Peyer's patch (tissue), 4 donors: ENCODE results near the gene FKBP8.

Source experiments
- POLR2A ChIP-seq, 2 donors: fragments of 450-650 bp; IDR thresholded peaks; one replicate each; pipeline ENCODE4 v1.5.1; 2017; ENCODE audit warnings: antibody characterized with exemption in 2 of 2, mild to moderate bottlenecking in 2 of 2, moderate library complexity in 2 of 2
- TF ChIP-seq, protein P1 (sequence below), 6 experiments: fragments of 450-650 bp in 4 of 6; fragments of 200-600 bp in 2 of 6; sonication (generic) in 1 of 6; IDR thresholded peaks; one replicate each; pipeline ENCODE4 v1.5.1; 2017 to 2019; ENCODE audit warnings: antibody characterized with exemption in 6 of 6, mild to moderate bottlenecking in 3 of 6, moderate library complexity in 1 of 6

DNA sequence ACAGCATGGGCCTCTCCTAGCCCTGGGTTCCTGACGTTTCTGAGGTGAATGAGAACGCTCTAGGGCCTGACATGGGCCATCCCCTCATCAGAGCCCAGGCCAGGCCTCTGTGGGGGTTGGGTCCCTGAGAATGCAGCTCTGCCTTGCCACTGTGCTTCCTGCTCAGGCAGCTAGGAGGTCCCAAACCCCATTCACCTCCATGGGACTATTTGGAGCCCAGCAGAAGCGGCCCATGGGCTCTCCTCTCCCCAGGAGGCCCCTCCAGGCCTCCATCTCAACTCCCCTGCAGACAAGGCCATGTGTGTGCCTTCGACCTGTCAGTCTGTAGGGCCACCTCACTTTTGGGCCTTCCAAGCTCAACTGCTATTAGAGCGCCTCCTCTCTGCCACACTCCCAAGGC is 58.4 kb downstream of the FKBP8 start:
- no peak for TF ChIP-seq POLR2A (IDR thresholded peaks at IDR 0.05)
- TF ChIP-seq, protein P1, sequence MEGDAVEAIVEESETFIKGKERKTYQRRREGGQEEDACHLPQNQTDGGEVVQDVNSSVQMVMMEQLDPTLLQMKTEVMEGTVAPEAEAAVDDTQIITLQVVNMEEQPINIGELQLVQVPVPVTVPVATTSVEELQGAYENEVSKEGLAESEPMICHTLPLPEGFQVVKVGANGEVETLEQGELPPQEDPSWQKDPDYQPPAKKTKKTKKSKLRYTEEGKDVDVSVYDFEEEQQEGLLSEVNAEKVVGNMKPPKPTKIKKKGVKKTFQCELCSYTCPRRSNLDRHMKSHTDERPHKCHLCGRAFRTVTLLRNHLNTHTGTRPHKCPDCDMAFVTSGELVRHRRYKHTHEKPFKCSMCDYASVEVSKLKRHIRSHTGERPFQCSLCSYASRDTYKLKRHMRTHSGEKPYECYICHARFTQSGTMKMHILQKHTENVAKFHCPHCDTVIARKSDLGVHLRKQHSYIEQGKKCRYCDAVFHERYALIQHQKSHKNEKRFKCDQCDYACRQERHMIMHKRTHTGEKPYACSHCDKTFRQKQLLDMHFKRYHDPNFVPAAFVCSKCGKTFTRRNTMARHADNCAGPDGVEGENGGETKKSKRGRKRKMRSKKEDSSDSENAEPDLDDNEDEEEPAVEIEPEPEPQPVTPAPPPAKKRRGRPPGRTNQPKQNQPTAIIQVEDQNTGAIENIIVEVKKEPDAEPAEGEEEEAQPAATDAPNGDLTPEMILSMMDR (IDR thresholded peaks at IDR 0.05): peak in 2 of 6 experiments; percentile 9 to 12
